ENCODE measurements around the gene GJA10. TPM values are rescaled to one million over a fixed set of nuclear protein-coding genes. Genes with fewer than 3 reads are reported as not detected.

GJA10 gene
- total RNA-seq, 1 experiment from 2014 or later, result not detected

- H3K27ac ChIP-seq (ENCODE audit: low read length), result no peak overlapping the region
- DNase-seq (ENCODE audit: low read depth, low spot score) (no peak), ATAC-seq (no peak)
- H3K9me3 ChIP-seq (ENCODE audit: control insufficient read depth, insufficient read depth, low read depth, low read length), result no peaks in the 10 kb centered on the region; the same call in 1 of the 2 replicates
- in situ Hi-C loops (cut with HindIII; ENCODE audit: low pct_unique_long_range_greater_than_20kb, low sequenced_read_pairs), result no loop called here
- CTCF ChIA-PET, result no interaction called here
- BruUV-seq (replicated peaks), result TSS peak; percentile 67
- H3K27me3 ChIP-seq (ENCODE audit: control insufficient read depth, insufficient read depth, low read length), result no peaks in the 10 kb centered on the region
- TF ChIP-seq CTCF (IDR thresholded peaks at IDR 0.05) (no peak), POLR2AphosphoS5 (IDR thresholded peaks at IDR 0.05; ENCODE audit: low read depth, low read length) (no peak), REST (IDR thresholded peaks at IDR 0.05; ENCODE audit: insufficient read depth in 1 of 2, low read depth in 2 of 2, low read length in 1 of 2) (no peak), SIN3A (IDR thresholded peaks at IDR 0.05; ENCODE audit: borderline replicate concordance, insufficient read depth, low read depth, low read length) (no peak), TCF7L2 (IDR thresholded peaks at IDR 0.05; ENCODE audit: low read depth, low read length) (no peak)
- intact Hi-C loops (cut with micrococcal nuclease; ENCODE audit: unreplicated experiment), result no loop called here
- no peak overlapping the region for H3K4me3 ChIP-seq (ENCODE audit: low read depth in 2 of 2, low read length in 2 of 2)
- POLR2A ChIA-PET, result no interaction called here
- no peaks in the 10 kb centered on the region for H3K4me1 ChIP-seq (ENCODE audit: control insufficient read depth, insufficient read depth, low read length)
- peaks cover 13% of the 10 kb centered on the region for H3K36me3 ChIP-seq (ENCODE audit: control insufficient read depth, insufficient read depth, low read length)
Observed at GRCh38 chr6:89862698-89863097, 31.6 kb upstream of the GJA10 start.

GRCh38 chr6:89866024-89866678 is 28.1 kb upstream of the GJA10 start:
- ChIA-PET CTCF (no interaction called here), POLR2A (no interaction called here)
- no peaks in the 10 kb centered on the region for H3K4me1 ChIP-seq (ENCODE audit: control insufficient read depth, insufficient read depth, low read length)
- ATAC-seq (no peak), DNase-seq (ENCODE audit: low read depth, low spot score) (no peak)
- H3K4me3 ChIP-seq (ENCODE audit: low read depth in 2 of 2, low read length in 2 of 2), result no peak overlapping the region
- BruUV-seq (replicated peaks), result no TSS peak
- H3K36me3 ChIP-seq (ENCODE audit: control insufficient read depth, insufficient read depth, low read length), result peaks cover 20% of the 10 kb centered on the region
- no peak overlapping the region for H3K27ac ChIP-seq (ENCODE audit: low read length)
- in situ Hi-C loops (cut with HindIII; ENCODE audit: low pct_unique_long_range_greater_than_20kb, low sequenced_read_pairs) (no loop called here), intact Hi-C loops (cut with micrococcal nuclease; ENCODE audit: unreplicated experiment) (no loop called here)
- H3K27me3 ChIP-seq (ENCODE audit: control insufficient read depth, insufficient read depth, low read length), result no peaks in the 10 kb centered on the region
- no peaks in the 10 kb centered on the region; the same call in 1 of the 2 replicates for H3K9me3 ChIP-seq (ENCODE audit: control insufficient read depth, insufficient read depth, low read depth, low read length)
- TF ChIP-seq CTCF (IDR thresholded peaks at IDR 0.05) (no peak), SIN3A (IDR thresholded peaks at IDR 0.05; ENCODE audit: borderline replicate concordance, insufficient read depth, low read depth, low read length) (no peak)

Measured in Panc1 (cell line).